Stimulated activated effector memory CD8-positive, alpha-beta T cell treated with anti-CD3 and anti-CD28 coated beads, Interleukin-12 subunit alpha, Interleukin-12 subunit beta, amount 100 ng/mL, for 72 hours (primary cell): ENCODE measurements around the gene FIBP.
"Not testable (repeated sequence)": the region's sequence is repeated elsewhere in the genome, so short reads cannot be mapped to it uniquely, and the experiment has no call there.

Source experiments
- ATAC-seq: fragments of 150-1000 bp; cut with Tn5 transposase; 2 replicates; pipeline ENCODE4 v1.10.0; 2021
- DNase-seq, 2 donors: peaks; one replicate each; pipeline ENCODE4 v3.0.0; 2021 to 2022; ENCODE audit warnings: low spot score in 2 of 2
- H3K27ac Mint-ChIP-seq: one replicate; pipeline ENCODE4 v1.8.0; 2022; ENCODE audit warnings: mild to moderate bottlenecking, mixed read lengths
- H3K36me3 Mint-ChIP-seq: one replicate; pipeline ENCODE4 v1.8.0; 2022; ENCODE audit warnings: mild to moderate bottlenecking, mixed read lengths
- H3K4me1 Mint-ChIP-seq: one replicate; pipeline ENCODE4 v1.8.0; 2022; ENCODE audit warnings: mixed read lengths
- H3K4me3 Mint-ChIP-seq: one replicate; pipeline ENCODE4 v1.8.0; 2022; ENCODE audit warnings: mild to moderate bottlenecking, mixed read lengths
- H3K9me3 Mint-ChIP-seq: one replicate; pipeline ENCODE4 v1.8.0; 2022; ENCODE audit warnings: mixed read lengths

The FIBP gene

GRCh38 chr11:65899356-65900124 is 11.3 kb upstream of the FIBP start:
- DNase-seq, result peak; percentile 66 to 85
- Mint-ChIP-seq H3K4me1 (peaks cover 55% of the 10 kb centered on the region), H3K27ac (peak overlapping the region; percentile 92), H3K36me3 (peaks cover 68% of the 10 kb centered on the region), H3K9me3 (no peaks in the 10 kb centered on the region), H3K4me3 (peak overlapping the region; percentile 84)
- peak; percentile 50 for ATAC-seq

GRCh38 chr11:65898656-65899355 is 10.5 kb upstream of the FIBP start:
- DNase-seq, result no peak

GRCh38 chr11:65897020-65897471 is 8.8 kb upstream of the FIBP start:
- Mint-ChIP-seq H3K27ac (peak overlapping the region; percentile 86), H3K36me3 (peaks cover 89% of the 10 kb centered on the region), H3K9me3 (no peaks in the 10 kb centered on the region), H3K4me1 (peaks cover 66% of the 10 kb centered on the region), H3K4me3 (peak overlapping the region; percentile 78)
- ATAC-seq, result no peak
- no peak for DNase-seq

More at GRCh38 chr11:65898656-65899355, 10.5 kb upstream of the FIBP start:
- peaks cover 76% of the 10 kb centered on the region for H3K36me3 Mint-ChIP-seq
- no peaks in the 10 kb centered on the region for H3K9me3 Mint-ChIP-seq
- H3K27ac Mint-ChIP-seq, result peak overlapping the region; percentile 92
- H3K4me1 Mint-ChIP-seq, result peaks cover 62% of the 10 kb centered on the region
- ATAC-seq, result no peak
- H3K4me3 Mint-ChIP-seq, result peak overlapping the region; percentile 84

- H3K9me3 Mint-ChIP-seq, result no peaks in the 10 kb centered on the region
- peaks cover 90% of the 10 kb centered on the region for H3K36me3 Mint-ChIP-seq
- H3K4me3 Mint-ChIP-seq, result peak overlapping the region; percentile 78
- ATAC-seq, result no peak
- peaks cover 61% of the 10 kb centered on the region for H3K4me1 Mint-ChIP-seq
- DNase-seq, result no peak
- peak overlapping the region; percentile 86 for H3K27ac Mint-ChIP-seq
These were observed 8.0 kb upstream of the FIBP start for GRCh38 chr11:65896034-65896999.

GRCh38 chr11:65895482-65895981 is 7.3 kb upstream of the FIBP start:
- ATAC-seq, result no peak
- Mint-ChIP-seq H3K4me3 (peak overlapping the region; percentile 78), H3K27ac (peak overlapping the region; percentile 86), H3K9me3 (no peaks in the 10 kb centered on the region), H3K36me3 (peaks cover 95% of the 10 kb centered on the region), H3K4me1 (peaks cover 61% of the 10 kb centered on the region)
- DNase-seq, result no peak

- peaks cover 97% of the 10 kb centered on the region for H3K36me3 Mint-ChIP-seq
- H3K9me3 Mint-ChIP-seq, result no peaks in the 10 kb centered on the region
- peak overlapping the region; percentile 82 for H3K27ac Mint-ChIP-seq
- H3K4me3 Mint-ChIP-seq, result peak overlapping the region; percentile 78
- peaks cover 75% of the 10 kb centered on the region for H3K4me1 Mint-ChIP-seq
- ATAC-seq (no peak), DNase-seq (no peak)
These were observed 5.8 kb upstream of the FIBP start for GRCh38 chr11:65894034-65894591.

- Mint-ChIP-seq H3K36me3 (peaks cover 97% of the 10 kb centered on the region), H3K4me3 (peak overlapping the region; percentile 78), H3K9me3 (no peaks in the 10 kb centered on the region), H3K27ac (peak overlapping the region; percentile 82), H3K4me1 (peaks cover 80% of the 10 kb centered on the region)
- DNase-seq (no peak), ATAC-seq (no peak)
These were observed 4.5 kb upstream of the FIBP start for GRCh38 chr11:65892661-65893317.

GRCh38 chr11:65892137-65892540 is 3.9 kb upstream of the FIBP start:
- Mint-ChIP-seq H3K27ac (peak overlapping the region; percentile 82), H3K4me3 (peak overlapping the region; percentile 78), H3K36me3 (peaks cover 97% of the 10 kb centered on the region), H3K4me1 (peaks cover 81% of the 10 kb centered on the region)
- not testable (repeated sequence) for H3K9me3 Mint-ChIP-seq, DNase-seq, ATAC-seq

GRCh38 chr11:65891219-65892136 is 3.2 kb upstream of the FIBP start:
- peaks cover 97% of the 10 kb centered on the region for H3K36me3 Mint-ChIP-seq
- DNase-seq (peak in 1 of 2 donors; percentile 71), ATAC-seq (no peak)
- H3K4me1 Mint-ChIP-seq, result peaks cover 81% of the 10 kb centered on the region
- H3K9me3 Mint-ChIP-seq, result no peaks in the 10 kb centered on the region
- H3K27ac Mint-ChIP-seq, result peak overlapping the region; percentile 82
- H3K4me3 Mint-ChIP-seq, result peak overlapping the region; percentile 78

GRCh38 chr11:65890324-65891218 is 2.3 kb upstream of the FIBP start, which contains the start of gene CCDC85B:
TSS of gene CCDC85B (plus strand) at chr11:65890673. CDS start at chr11:65890784, 111 bp downstream.
- ATAC-seq (peak; percentile 76), DNase-seq (peak; percentile 96 to 99)
- peak within 1 kb of the TSS; percentile 78 for H3K4me3 Mint-ChIP-seq
- H3K4me1 Mint-ChIP-seq, result peaks cover 75% of the 10 kb centered on the region
- H3K36me3 Mint-ChIP-seq, result peaks cover 97% of the 10 kb centered on the region
- peak within 1 kb of the TSS; percentile 82 for H3K27ac Mint-ChIP-seq
- no peaks in the 10 kb centered on the region for H3K9me3 Mint-ChIP-seq

GRCh38 chr11:65887723-65888162 is 528 bp downstream of the FIBP start:
- Mint-ChIP-seq H3K4me3 (peak overlapping the region; percentile 78), H3K27ac (peak overlapping the region; percentile 82), H3K9me3 (no peaks in the 10 kb centered on the region), H3K36me3 (peaks cover 97% of the 10 kb centered on the region), H3K4me1 (peaks cover 64% of the 10 kb centered on the region)
- no peak for DNase-seq
- ATAC-seq, result no peak
